B cell (primary cell): ENCODE results near the gene TMEM247. TPM values are rescaled to one million over a fixed set of nuclear protein-coding genes. Genes with fewer than 3 reads are reported as not detected.

Experiments used
- ATAC-seq: fragments of 200-7000 bp; cut with Tn5 transposase; one replicate; pipeline ENCODE4 v1.10.0; 2021; ENCODE audit warnings: low read depth, mild to moderate bottlenecking, moderate number of reproducible peaks, moderate library complexity
- CTCF ChIA-PET: fragments of 350-600 bp; sonication (Branson Sonifier 250); formaldehyde crosslinking; loops from one replicate; lab custom pipeline; 2021; ENCODE audit warnings: antibody characterized with exemption, inconsistent platforms; lab: Charles Lee
- POLR2A ChIA-PET: fragments of 350-600 bp; sonication (Branson Sonifier 250); formaldehyde crosslinking; loops from one replicate; lab custom pipeline; 2021; ENCODE audit warnings: antibody characterized with exemption; lab: Charles Lee
- DNase-seq: peaks from one replicate; pipeline ENCODE4 v3.0.0; 2013
- H2AFZ ChIP-seq: 2 replicates; pipeline ENCODE4 v1.6.1; 2012; ENCODE audit warnings: mild to moderate bottlenecking, low read depth, low read length; ENCODE audit not compliant: insufficient read depth, poor library complexity, severe bottlenecking
- H3K27ac ChIP-seq, 2 donors: 1 replicate in 1 of 2; 2 replicates in 1 of 2; pipeline ENCODE4 v1.5.1; 2012 to 2013; ENCODE audit warnings: low read length in 2 of 2, mild to moderate bottlenecking in 2 of 2, moderate library complexity in 1 of 2
- H3K27me3 ChIP-seq, 4 experiments: fragments of 200-600 bp in 1 of 4; sonication (generic) in 1 of 4; replicated peaks in 1 of 4; 1 replicate in 2 of 4; 2 replicates in 2 of 4; pipeline versions ENCODE4 v1.6.1 to v1.7.0; 2013 to 2016; ENCODE audit warnings: low read length in 3 of 4, mild to moderate bottlenecking in 2 of 4, mixed read lengths in 1 of 4, moderate library complexity in 1 of 4; ENCODE audit not compliant: insufficient read depth in 4 of 4, control insufficient read depth in 3 of 4; ENCODE audit errors: control extremely low read depth in 1 of 4
- H3K36me3 ChIP-seq, 2 experiments: replicated peaks in 1 of 2; 1 replicate in 1 of 2; 2 replicates in 1 of 2; pipeline versions ENCODE4 v1.6.1 to v1.7.1; 2013; ENCODE audit warnings: low read length in 1 of 2; ENCODE audit not compliant: insufficient read depth in 2 of 2, control insufficient read depth in 1 of 2; ENCODE audit errors: control extremely low read depth in 1 of 2, extremely low read depth in 1 of 2
- H3K4me1 ChIP-seq, 2 donors: fragments of 200-600 bp in 1 of 2; sonication (generic) in 1 of 2; 1 replicate in 1 of 2; 2 replicates in 1 of 2; pipeline versions ENCODE4 v1.5.1 to v1.6.1; 2013 to 2017; ENCODE audit warnings: low read length in 2 of 2; ENCODE audit not compliant: control insufficient read depth in 2 of 2, insufficient read depth in 2 of 2
- H3K4me2 ChIP-seq: replicated peaks from 2 replicates; pipeline ENCODE3; 2012; ENCODE audit warnings: mild to moderate bottlenecking, low read depth, low read length; ENCODE audit not compliant: poor library complexity, severe bottlenecking
- H3K4me3 ChIP-seq, 5 experiments: fragments of 200-600 bp in 1 of 5; sonication (generic) in 1 of 5; 1 replicate in 3 of 5; 2 replicates in 2 of 5; pipeline versions ENCODE4 v1.5.1 to v1.7.0; 2011 to 2016; ENCODE audit warnings: low read length in 4 of 5, mild to moderate bottlenecking in 4 of 5, low read depth in 2 of 5, control low read depth in 1 of 5, moderate library complexity in 1 of 5; ENCODE audit not compliant: insufficient read depth in 1 of 5; ENCODE audit errors: control extremely low read depth in 1 of 5, extremely low read depth in 1 of 5
- H3K79me2 ChIP-seq: fragments of 200-600 bp; sonication (generic); one replicate; pipeline ENCODE4 v1.6.0; 2016; ENCODE audit warnings: low read length; ENCODE audit not compliant: control insufficient read depth, insufficient read depth
- H3K9ac ChIP-seq: fragments of 200-600 bp; sonication (generic); 2 replicates; pipeline ENCODE4 v1.6.1; 2017; ENCODE audit warnings: mild to moderate bottlenecking, low read length, moderate library complexity
- H3K9me3 ChIP-seq, 3 donors: one replicate each; pipeline versions ENCODE4 v1.6.1 to v1.7.1; 2013; ENCODE audit warnings: low read length in 2 of 3; ENCODE audit not compliant: control insufficient read depth in 2 of 3, insufficient read depth in 1 of 3; ENCODE audit errors: control extremely low read depth in 1 of 3
- H4K20me1 ChIP-seq: 2 replicates; pipeline ENCODE4 v1.6.0; 2012; ENCODE audit warnings: mild to moderate bottlenecking, low read length; ENCODE audit not compliant: insufficient read depth, control insufficient read depth, poor library complexity, severe bottlenecking
- H3K27ac Mint-ChIP-seq: one replicate; pipeline ENCODE4 v1.8.0; 2021; ENCODE audit warnings: mixed read lengths
- H3K27me3 Mint-ChIP-seq: one replicate; pipeline ENCODE4 v1.8.0; 2021; ENCODE audit warnings: mixed read lengths
- H3K4me1 Mint-ChIP-seq: one replicate; pipeline ENCODE4 v1.8.0; 2021; ENCODE audit warnings: mixed read lengths
- H3K4me3 Mint-ChIP-seq: one replicate; pipeline ENCODE4 v1.8.0; 2021; ENCODE audit warnings: mixed read lengths
- H3K9me3 Mint-ChIP-seq: one replicate; pipeline ENCODE4 v1.8.0; 2022; ENCODE audit warnings: mixed read lengths; ENCODE audit not compliant: insufficient read depth
- CTCF ChIP-seq: fragments of 200-600 bp; IDR thresholded peaks from one replicate; pipeline ENCODE4 v1.8.0; 2022; ENCODE audit warnings: antibody characterized with exemption, mild to moderate bottlenecking
- EZH2 ChIP-seq: IDR thresholded peaks from 2 replicates; pipeline ENCODE4 v1.6.1; 2012; ENCODE audit warnings: borderline replicate concordance, low read depth, mild to moderate bottlenecking, moderate library complexity, low read length; ENCODE audit not compliant: insufficient read depth, poor library complexity, severe bottlenecking
- WGBS: methylation state at CpG from one replicate; pipeline ENCODE4 v1.1.5; 2013; ENCODE audit warnings: missing lambda C conversion rate; ENCODE audit not compliant: insufficient coverage; 5-methylcytosine and 5-hydroxymethylcytosine counted together
- intact Hi-C: fragments of 100-400 bp; cut with micrococcal nuclease; formaldehyde crosslinking; loops from one replicate; pipeline ENCODE4 v1.10.0; 2022
- polyA plus RNA-seq: library from polyadenylated mRNA; depleted of rRNA; stranded (reverse); fragments of >200 nt; gene quantifications from 2 replicates; pipeline ENCODE4 v1.2.3, GENCODE V29; 2012
- total RNA-seq, 2 donors: library from RNA; stranded (reverse); fragments of 120-200 nt in 1 of 2; gene quantifications; 1 replicate in 1 of 2; 2 replicates in 1 of 2; pipeline versions ENCODE4 v1.2.3 to v1.2.4, GENCODE V29; 2013 to 2022

The TMEM247 gene
- total and polyA plus RNA-seq, 2 donors (not counting 1 experiment from before 2014, with no cell fraction given) = not detected

GRCh38 chr2:46430992-46431391 is 48.4 kb upstream of the TMEM247 start:
- Histone ChIP-seq H3K79me2 (no peaks in the 10 kb centered on the region), H3K4me3 (no peak overlapping the region), H3K36me3 (no peaks in the 10 kb centered on the region), H2AFZ (no peak overlapping the region), H3K4me2 (no peak overlapping the region), H3K27me3 (no peaks in the 10 kb centered on the region), H3K4me1 (no peaks in the 10 kb centered on the region), H3K9ac (no peak overlapping the region), H3K9me3 (peaks cover 0 to 9% (median 0%) of the 10 kb centered on the region in 3 donors), H4K20me1 (no peaks in the 10 kb centered on the region), H3K27ac (no peak overlapping the region)
- DNase-seq (no peak), ATAC-seq (no peak)
- TF ChIP-seq EZH2 (no peak), CTCF (no peak)
- POLR2A ChIA-PET = interaction anchor here (0.6 kb wide), 1 partner anchor 438 kb away, joined by 4 read pairs; no protein-coding TSS in a partner anchor
- Mint-ChIP-seq H3K4me3 (no peak overlapping the region), H3K27ac (no peak overlapping the region), H3K4me1 (no peaks in the 10 kb centered on the region), H3K27me3 (peaks cover 30% of the 10 kb centered on the region), H3K9me3 (no peaks in the 10 kb centered on the region)
- CTCF ChIA-PET = interaction anchor here (0.7 kb wide), 1 partner anchor 322 kb away, joined by 6 read pairs; no protein-coding TSS in a partner anchor
- 91% methylated on average over 1 of the region's 1 CpG for WGBS
- intact Hi-C loops = no loop called here

- H3K27me3 Mint-ChIP-seq = peaks cover 33% of the 10 kb centered on the region
- H2AFZ ChIP-seq = no peak overlapping the region
- TF ChIP-seq CTCF = no peak
- TF ChIP-seq EZH2 = no peak
- ATAC-seq (no peak), DNase-seq (no peak)
- no peak overlapping the region for H3K27ac ChIP-seq
- ChIA-PET POLR2A (interaction anchor here (0.6 kb wide), 1 partner anchor 439 kb away, joined by 4 read pairs; no protein-coding TSS in a partner anchor), CTCF (interaction anchor here (0.7 kb wide), 1 partner anchor 321 kb away, joined by 6 read pairs; no protein-coding TSS in a partner anchor)
- no peaks in the 10 kb centered on the region for H3K4me1 Mint-ChIP-seq
- no peaks in the 10 kb centered on the region for H3K36me3 ChIP-seq
- H3K27ac Mint-ChIP-seq = no peak overlapping the region
- H3K4me2 ChIP-seq = no peak overlapping the region
- no peaks in the 10 kb centered on the region for H3K79me2 ChIP-seq
- no peaks in the 10 kb centered on the region for H3K27me3 ChIP-seq
- no peaks in the 10 kb centered on the region for H4K20me1 ChIP-seq
- H3K9ac ChIP-seq = no peak overlapping the region
- H3K4me3 Mint-ChIP-seq = no peak overlapping the region
- no peak overlapping the region for H3K4me3 ChIP-seq
- intact Hi-C loops = no loop called here
- H3K9me3 Mint-ChIP-seq = no peaks in the 10 kb centered on the region
- no peaks in the 10 kb centered on the region for H3K4me1 ChIP-seq
- peaks cover 0 to 9% (median 0%) of the 10 kb centered on the region in 3 donors for H3K9me3 ChIP-seq
- 83% methylated on average over 2 of the region's 5 CpGs for WGBS
These were observed 47.7 kb upstream of the TMEM247 start for GRCh38 chr2:46431481-46432235.
